Spleen (tissue), 3 donors: ENCODE data around the gene ASB3.

Experiments
- POLR2A ChIP-seq, 3 donors: fragments of 450-650 bp; IDR thresholded peaks; one replicate each; pipeline ENCODE4 v1.5.1; 2017; ENCODE audit warnings: antibody characterized with exemption in 3 of 3, mild to moderate bottlenecking in 1 of 3
- POLR2AphosphoS5 ChIP-seq, 3 donors: sonication (generic); formaldehyde crosslinking; IDR thresholded peaks; one replicate each; pipeline ENCODE4 v1.5.1; 2017; ENCODE audit warnings: antibody characterized with exemption in 3 of 3

- TF ChIP-seq POLR2AphosphoS5 (IDR thresholded peaks at IDR 0.05) (no peak), POLR2A (IDR thresholded peaks at IDR 0.05) (no peak)
Observed at GRCh38 chr2:53633441-53633840, 153.3 kb downstream of the ASB3 start.
